HG03045 (cell line): ENCODE measurements around the gene U2AF1L4.
A peak's percentile ranks its signal among the peaks of the same experiment; 100 is the strongest.
"Not testable (repeated sequence)": the region's sequence is repeated elsewhere in the genome, so short reads cannot be mapped to it uniquely, and the experiment has no call there.

Experiments
- ATAC-seq: cut with Tn5 transposase; IDR thresholded peaks from one replicate; pipeline ENCODE4 v1.9.1; 2021; ENCODE audit warnings: mild to moderate bottlenecking, moderate library complexity; ENCODE audit not compliant: unreplicated experiment

U2AF1L4 gene

GRCh38 chr19:35781650-35782049 is 36.4 kb upstream of the U2AF1L4 start:
- no peak for ATAC-seq

DNA sequence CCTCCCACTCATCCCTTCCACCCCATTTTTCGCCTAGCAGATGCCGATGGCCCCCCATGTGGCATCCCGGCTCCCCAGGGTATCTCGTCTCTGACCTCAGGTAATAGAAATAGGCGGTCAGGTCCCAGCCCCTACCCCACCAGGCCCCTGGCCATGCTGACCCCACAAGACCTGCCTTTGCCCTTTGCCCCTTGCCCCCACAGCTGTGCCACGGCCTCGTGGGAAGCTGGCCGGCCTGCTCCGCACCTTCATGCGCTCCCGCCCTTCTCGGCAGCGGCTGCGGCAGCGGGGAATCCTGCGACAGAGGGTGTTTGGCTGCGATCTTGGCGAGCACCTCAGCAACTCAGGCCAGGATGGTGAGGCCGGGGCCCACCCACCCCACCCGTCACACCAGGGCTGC is 35.5 kb upstream of the U2AF1L4 start:
- ATAC-seq: no peak

DNA sequence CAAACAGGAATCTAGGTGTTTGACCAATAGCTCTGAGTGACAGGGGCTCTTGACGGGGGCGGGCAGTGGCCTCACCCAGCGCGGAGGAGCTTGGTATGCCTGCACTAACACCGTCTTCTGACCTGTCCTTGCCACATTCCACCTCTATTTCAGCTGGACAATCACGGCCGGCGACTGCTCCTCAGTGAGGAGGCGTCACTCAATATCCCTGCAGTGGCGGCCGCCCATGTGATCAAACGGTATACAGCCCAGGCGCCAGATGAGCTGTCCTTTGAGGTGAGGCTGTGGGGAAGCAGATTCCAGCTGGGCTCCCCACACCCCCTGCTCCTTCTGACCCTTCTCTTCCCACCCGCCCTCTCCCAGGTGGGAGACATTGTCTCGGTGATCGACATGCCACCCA is 34.8 kb upstream of the U2AF1L4 start:
- ATAC-seq: no peak

- ATAC-seq: no peak
These were observed 33.8 kb upstream of the U2AF1L4 start for GRCh38 chr19:35779033-35779432.

GRCh38 chr19:35777961-35778360 is 32.7 kb upstream of the U2AF1L4 start:
- ATAC-seq: no peak

GRCh38 chr19:35777086-35777841 is 32.0 kb upstream of the U2AF1L4 start:
- no peak for ATAC-seq

DNA sequence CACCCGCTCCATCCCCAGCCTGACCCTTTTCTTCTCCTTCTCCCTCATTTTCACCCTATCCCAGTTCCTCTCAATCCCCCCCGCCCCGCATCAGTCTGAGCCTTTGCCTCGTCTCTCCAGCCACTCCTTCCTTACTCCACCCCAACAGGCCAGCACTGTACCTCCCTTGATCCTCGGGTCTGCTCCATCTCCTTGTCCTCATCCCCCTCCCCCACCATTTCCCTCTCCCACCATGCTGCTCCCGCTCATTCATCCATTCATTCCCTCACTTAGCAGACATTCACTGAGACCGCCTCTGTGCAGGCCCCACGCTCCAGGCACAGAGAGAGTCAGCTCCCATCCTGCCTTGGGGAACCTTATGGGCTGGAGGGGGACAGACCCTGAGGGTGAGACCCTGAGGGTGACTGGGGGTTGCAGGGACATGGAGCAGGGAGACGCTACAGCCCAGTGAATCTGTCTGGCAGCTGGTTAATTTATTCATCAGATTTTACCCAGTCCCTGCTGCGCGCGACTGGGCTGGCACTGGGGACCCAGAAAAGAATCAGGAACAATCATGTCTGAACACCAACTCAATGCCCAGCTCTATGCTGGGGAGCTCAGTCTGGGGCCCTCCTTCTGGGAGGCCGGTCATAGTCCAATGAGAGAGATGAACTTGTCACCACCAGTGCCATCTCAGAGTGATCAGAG is 31.0 kb upstream of the U2AF1L4 start:
- ATAC-seq: no peak

DNA sequence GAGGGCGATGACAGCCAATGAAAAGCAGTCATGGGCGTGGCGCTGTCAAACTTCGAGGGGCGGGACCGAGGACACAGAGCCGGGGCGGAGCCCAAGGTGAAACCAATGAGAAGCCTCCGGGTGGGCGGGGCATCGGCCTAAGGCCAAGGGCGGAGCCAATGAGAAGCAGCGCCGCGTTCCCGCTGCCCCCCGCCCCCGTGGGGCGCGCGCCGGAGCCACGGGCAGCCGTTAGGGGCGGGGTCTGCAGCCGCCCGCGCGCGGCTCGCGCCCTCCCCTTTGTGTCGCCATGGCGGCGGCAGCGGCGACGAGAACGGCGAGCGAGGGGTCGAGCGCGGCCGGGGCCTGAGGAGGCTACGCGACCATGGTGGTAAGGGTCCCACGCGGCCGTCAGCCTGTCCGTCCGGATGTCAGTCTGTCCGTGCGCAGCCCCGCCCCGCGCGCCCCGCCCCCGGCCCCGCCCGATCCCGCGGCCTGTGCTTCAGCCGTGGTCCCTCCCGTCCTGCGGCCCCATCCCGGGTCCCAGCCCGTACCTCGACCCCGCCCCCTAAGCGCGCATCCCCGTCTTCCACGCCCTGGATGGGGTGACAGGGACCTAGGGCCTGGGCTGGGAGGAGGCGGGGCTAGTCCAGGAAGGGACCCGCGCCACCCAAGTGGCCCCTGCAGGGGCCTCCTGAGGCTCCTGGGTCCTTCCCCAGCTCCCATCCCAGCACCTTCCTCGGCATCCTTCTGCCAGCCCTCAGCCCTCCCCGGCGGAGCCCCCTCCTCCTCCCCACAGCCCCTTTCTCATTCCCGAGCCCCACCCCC is 30.3 kb upstream of the U2AF1L4 start, which contains the start of gene ARHGAP33:
ARHGAP33 (plus strand) TSS at position 267 of the 804 bp plus-strand sequence; CDS start at position 362, 95 bp downstream.
- peak; percentile 92 for ATAC-seq

DNA sequence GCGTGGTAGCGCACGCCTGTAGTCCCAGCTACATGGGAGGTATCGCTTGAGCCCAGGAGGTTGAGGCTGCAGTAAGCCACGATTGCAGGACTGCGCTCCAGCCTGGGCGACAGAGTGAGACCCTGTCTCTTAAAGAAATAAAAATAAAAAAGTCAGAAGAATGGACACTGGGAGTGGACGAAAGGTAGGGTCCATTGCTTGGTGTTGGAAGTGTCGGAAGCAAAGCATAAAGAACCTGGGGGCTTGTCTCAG is 29.8 kb upstream of the U2AF1L4 start:
- ATAC-seq: peak; percentile 5

- ATAC-seq: no peak
These were observed 29.2 kb upstream of the U2AF1L4 start for GRCh38 chr19:35774274-35775045.

GRCh38 chr19:35773020-35773806 is 28.0 kb upstream of the U2AF1L4 start:
- no peak for ATAC-seq

GRCh38 chr19:35772362-35772761 is 27.1 kb upstream of the U2AF1L4 start:
- ATAC-seq: not testable (repeated sequence)

DNA sequence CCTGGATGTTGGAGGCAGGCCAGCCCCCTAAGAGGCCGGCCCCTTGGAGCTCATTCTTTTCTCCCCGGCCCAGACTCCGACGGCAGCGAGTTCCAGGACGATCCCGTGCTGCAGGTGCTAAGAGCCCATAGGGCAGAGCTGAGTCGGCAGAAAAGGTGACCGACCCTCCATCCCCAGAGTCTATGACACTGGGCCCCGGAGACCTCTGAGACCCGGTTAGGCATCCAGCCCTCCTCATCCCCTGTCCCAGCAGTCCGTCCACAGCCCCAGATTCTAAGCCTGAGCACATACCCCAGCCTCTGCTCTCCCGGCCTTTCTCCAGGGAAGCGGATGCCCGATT is 22.8 kb upstream of the U2AF1L4 start:
- ATAC-seq: no peak

GRCh38 chr19:35767288-35768081 is 22.3 kb upstream of the U2AF1L4 start:
- no peak for ATAC-seq

DNA sequence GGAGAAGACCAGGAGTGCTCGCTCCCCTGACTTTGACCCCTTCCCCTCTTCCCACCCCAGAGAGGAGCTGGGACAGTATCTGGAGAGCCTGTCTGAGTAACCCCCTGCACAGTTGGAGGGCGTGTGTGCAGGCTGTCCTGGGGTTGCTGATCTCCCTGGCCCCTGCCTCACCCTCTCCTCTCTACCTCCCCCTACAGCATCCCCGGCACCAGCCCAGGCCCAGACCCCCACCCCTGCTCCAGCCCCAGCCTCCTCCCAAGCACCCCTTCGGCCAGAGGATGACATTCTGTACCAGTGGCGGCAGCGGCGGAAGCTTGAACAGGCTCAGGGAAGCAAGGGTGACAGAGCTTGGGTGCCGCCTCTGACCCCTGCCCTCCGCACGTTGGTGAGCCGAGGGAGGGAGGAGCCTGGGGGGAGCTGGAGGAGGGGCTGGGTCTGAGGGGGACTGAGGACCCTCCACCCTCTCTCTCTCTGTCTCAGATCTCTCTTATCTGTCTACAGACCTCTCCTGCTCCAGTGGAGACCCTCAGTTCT is 21.4 kb upstream of the U2AF1L4 start:
- ATAC-seq: no peak

- no peak for ATAC-seq
These were observed 19.5 kb upstream of the U2AF1L4 start for GRCh38 chr19:35764432-35765315.

DNA sequence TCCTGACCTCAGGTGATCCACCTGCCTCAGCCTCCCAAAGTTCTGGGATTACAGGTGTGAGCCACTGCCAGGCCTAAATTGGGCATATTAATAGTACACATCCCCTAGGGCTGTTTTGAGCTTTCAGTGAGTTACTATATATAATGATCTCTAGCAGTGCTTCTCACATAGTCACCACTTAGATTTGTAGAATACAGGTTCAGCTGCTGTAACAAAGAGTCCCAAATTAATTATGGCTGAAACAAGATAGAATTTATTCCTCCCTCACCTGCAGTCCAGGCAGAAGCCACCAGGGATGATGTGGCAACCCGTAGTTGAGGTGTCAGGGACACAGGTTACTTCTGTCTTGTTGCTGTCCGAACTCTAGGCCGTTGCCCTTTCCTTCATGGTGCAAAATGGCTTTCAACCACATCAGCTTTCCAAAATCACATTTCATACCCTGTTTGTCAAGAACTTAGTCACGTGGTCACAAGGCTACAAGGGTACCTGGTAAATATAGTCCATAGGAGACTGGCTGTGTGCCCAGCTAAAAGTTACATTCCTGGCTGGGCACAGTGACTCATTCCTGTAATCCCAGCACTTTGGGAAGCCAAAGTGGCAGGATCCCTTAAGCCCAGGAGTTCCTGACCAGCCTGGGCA is 15.6 kb upstream of the U2AF1L4 start:
- ATAC-seq: no peak

GRCh38 chr19:35759697-35760096 is 14.5 kb upstream of the U2AF1L4 start:
- ATAC-seq: no peak
